NCI-H1436 treated with DMSO at 0.1 percent for 48 hours (cell line): Measurements from ENCODE around the gene LRRC28.
"Not testable (repeated sequence)": the region's sequence is repeated elsewhere in the genome, so short reads cannot be mapped to it uniquely, and the experiment has no call there.

Experiments used
- DNase-seq: peaks from one replicate; lab custom pipeline; 2025; lab: John Stamatoyannopoulos, UW

Gene LRRC28

DNA sequence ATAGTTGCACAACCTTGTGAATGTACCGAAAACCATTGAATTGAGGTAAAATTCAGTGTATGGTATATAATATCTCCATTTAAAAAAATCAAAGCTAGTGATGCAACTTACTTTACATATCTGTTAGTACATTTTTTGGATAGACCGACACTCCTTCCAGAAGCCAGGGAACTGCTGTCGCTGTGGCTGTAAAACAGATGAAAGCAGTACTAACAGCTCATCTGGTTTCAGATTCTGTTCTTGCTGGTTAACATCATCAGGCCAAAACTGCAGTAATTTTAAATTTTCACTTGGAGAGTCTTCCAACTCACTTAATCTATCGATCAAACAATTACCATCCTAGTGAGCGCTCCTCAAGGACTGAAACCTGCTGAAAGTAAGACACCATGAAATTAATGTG lies 145.1 kb downstream of the LRRC28 start:
- DNase-seq: no peak

DNA sequence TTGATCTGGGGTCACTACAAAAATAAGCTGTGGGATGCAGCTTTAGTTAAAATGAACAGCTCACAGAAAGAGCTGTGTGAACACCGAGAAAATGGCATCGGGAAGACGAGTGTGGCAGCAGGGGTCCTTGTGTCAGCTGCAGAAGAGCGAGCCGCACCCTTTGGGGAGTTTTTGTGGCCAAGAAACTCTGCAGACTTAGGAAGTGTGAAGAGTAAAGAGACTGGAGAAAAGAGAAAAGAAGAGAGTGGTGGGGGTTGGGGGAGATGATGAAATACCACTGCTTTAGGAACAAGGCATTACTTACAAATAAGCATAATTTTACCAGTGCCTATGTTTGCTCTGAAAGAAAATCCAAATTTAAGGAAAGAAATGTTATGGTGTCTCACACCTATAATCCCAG lies 147.8 kb downstream of the LRRC28 start:
- no peak for DNase-seq

DNA sequence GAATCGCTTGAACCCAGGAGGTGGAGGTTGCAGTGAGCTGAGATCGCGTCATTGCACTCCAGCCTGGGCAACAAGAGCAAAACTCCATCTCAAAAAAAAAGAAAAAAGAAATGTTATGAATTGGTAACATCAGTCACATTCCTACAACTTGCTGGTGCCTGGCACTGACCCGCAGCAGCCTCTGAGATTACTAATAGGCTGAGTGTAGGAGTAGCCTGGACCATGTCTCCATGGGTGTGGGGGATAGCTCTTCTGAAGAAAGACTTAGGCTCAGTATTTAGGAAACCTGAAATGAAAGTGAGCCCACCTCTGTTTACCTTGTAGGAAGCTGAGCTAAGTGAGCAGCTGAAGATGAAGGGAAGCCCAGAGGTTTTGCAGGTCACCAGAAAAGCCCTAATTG lies 148.3 kb downstream of the LRRC28 start:
- no peak for DNase-seq

DNA sequence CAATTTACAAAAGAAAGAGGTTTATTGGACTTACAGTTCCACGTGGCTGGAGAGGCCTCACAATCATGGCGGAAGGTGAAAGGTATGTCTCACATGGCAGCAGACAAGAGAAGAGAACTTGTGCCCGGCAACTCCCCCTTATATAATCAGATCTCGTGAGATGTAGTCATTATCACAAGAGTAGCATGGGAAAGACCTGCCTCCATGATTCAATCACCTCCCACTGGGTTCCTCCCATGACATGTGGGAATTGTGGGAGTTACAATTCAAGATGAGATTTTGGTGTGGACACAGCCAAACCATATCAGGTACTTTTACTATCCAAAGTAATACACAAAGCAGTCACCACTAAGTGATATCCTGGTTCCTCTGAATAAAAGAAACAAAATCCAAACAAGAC lies 149.9 kb downstream of the LRRC28 start:
- not testable (repeated sequence) for DNase-seq

DNA sequence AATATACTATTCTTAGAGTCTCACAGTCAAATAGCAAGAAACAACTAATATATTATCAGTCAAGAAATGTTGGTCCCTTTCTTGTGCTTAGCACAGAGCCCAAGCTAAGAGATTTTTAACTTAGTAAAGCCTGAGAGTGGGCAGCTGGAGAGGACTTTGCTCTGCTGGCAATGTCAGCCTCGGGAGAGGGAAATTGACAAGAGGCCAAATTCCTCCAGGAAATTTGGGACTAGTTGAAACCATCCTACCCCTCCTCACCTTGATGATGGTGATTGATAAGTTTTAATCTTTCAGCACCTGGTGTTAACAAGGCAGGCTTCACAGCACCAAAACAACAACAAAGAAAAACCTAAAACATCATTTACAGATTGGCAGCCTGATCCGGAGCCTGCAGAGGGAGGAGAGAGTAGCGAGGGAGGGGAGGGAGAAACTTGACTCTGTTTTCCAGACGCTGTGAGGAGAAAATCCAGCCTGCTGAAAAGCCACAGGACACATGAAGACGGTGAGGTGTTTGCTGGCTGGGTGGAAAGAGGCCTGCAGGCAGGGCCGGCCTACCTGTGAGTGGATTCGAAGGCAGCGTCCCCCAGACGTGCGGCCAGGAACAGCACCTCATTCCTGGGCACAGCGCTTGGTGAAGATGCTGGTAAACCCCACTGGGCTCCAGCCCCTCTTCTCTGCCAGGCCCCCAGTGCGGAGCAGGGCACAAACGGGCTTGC lies 150.9 kb downstream of the LRRC28 start:
- no peak for DNase-seq

DNA sequence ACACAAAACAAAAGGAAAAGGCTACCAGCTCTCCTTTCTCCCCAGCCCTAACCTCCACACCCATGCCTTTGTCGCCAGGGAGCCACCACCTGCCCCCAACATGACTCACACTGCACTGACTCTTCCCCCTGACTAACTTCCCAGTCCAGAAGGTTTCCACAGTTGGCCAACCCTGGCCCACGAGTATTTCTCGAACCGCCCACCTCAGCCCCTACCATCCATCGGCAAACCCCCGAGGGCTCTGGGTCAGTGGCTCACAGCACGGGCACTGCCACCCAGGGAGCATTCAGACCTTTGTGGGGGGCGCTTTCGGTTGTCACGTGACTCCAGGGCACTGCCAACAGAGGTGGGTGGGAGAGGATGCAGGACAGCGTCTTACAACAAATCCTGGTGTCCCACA lies 152.3 kb downstream of the LRRC28 start:
- no peak for DNase-seq

DNA sequence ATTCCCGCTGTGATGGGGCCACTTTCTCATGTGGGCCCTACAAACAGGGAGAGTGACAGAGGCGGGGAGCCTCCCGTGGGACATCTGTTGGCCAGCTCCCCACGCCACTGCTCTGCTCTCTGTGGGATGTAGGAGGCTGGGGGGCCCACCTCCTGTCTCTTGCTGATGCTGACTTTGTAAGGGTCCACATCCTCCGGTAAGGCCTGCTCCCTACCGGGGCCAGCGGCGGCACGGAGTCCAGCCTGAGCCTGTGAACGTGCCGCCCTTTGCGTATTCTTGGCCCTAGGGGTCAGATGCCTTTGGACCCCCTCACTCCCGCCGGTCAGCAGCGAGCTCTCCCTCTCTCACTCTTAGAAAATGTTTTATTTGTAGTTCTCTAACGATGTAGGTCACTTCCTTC lies 153.2 kb downstream of the LRRC28 start:
- no peak for DNase-seq

DNA sequence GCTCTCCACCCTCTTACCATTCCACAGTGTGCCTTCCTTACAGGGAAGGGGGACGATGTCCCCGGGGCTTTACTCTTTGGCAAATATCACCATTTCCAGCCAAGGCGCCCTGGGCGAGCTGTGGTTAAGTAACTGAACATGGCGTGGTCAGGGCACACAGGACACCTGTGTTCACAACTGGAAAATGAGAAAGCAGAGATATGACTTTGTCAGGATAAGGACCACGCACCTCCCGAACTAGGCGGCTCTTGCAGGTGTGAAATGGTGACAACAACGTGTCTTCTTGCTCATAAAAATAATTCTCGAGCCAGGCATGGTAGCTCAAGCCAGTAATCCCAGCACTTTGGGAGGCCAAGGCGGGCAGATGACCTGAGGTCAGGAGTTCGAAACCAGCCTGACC lies 154.8 kb downstream of the LRRC28 start:
- no peak for DNase-seq

DNA sequence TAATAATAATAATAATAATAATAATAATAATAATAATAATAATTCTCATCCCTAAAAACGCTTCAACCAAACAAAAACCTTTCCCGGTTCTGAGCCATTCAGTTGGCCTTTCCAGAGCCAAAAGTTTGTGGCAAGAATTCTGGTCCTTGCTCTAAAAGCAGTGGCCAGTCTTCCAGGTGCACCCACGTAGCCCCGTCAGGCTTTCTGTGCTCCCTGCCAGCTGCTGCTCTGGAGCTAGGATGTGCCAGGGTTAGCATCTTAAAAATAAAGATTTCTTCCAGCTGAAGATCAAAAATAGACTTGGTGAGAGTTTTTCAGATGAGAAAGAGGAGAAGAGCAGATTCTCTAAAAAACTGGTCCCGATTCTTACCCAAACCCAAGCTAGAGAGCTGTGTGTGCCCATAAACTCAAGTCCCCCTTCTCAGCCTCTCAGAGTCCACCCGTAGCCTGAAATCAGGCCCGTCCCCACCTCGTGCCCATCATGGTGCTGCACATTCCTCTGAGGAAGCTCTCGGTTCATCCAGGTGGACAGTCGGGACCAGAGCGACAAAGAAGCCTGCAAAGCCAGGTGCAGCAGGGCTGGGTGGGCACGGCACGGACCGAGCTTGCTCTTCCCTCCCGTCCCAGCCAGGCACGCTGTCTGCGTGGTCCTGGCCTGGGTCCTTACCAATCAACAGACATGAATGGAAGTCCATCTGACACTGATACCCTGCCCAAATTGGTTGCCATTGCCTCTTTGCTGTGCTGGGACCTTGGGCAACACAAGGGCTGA lies 155.6 kb downstream of the LRRC28 start:
- no peak for DNase-seq

DNA sequence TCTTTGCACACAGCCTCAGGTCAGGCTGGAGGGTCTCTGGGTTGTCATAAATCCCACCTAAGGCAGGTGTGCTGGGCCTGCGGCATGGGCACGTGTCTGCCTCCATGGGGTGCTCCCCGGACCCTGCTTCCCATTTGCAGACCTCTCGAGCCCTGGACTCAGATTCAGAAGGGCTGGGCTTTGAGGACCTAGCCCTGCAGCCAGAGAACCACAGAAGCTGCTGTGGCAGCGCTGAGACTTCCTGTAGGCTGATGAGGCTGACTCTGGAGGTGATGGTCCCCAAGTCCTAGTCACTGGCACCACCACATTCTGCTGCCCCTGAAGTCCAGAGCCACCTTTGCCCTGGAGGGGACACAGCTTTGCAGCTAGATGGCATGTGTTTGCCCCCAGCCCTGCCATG lies 156.4 kb downstream of the LRRC28 start:
- no peak for DNase-seq

DNA sequence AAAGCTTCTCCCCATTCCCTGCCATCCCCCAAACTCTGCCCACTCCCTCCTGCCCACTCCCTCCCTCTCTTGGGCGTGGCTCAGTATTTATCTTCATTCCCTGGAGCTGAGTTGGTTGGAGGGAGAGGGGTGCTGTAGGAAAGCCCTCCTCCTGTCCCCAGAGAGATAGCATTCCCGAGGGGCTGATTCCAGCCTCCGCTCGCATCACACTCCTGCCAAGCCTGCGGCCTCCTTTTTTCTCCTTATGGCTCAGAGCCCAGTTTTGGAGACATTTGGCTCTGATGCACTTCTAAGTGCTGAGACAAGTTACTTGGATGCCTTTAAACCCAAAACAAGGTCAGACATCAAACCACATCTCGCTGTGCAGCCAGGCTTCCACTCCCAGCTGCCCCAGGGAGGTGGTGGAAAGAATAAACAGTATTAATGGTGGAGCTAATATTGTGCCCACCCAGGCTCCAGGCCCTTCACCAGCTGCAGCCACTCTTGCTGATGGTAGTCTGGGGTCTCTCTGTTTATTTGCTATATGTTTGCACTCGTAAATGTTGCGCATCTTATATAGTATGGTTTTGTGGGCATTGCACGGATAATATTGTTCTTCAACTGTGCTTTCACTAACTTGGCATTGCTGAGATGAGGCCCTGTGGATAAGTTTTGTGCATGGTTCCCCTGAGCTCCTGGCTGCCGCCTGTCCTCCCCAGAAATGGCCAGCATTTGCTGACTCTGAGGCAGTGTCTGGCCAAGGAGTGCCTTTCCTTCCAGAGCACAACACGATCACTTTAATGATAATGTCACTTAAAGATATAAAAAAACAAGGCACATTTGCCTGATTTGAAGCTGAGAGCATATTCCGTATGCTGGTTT lies 157.2 kb downstream of the LRRC28 start:
- DNase-seq: no peak

DNA sequence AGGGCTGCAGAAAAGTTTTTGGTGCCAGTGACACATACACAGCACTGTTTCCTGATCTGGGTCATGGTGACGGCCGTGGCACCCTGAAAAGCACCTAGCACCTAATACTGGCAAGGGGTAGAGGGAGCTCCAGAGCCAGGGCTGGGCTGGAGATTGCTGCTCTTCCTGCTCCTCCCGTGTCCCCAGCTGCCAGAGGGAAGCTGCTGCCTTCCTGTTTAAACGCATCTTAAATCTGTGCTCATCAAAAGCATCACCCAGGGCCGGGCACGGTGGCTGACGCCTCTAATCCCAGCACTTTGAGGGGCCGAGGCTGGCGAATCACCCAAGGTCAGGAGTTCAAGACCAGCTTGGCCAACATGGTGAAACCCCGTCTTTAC lies 157.8 kb downstream of the LRRC28 start:
- DNase-seq: no peak

DNA sequence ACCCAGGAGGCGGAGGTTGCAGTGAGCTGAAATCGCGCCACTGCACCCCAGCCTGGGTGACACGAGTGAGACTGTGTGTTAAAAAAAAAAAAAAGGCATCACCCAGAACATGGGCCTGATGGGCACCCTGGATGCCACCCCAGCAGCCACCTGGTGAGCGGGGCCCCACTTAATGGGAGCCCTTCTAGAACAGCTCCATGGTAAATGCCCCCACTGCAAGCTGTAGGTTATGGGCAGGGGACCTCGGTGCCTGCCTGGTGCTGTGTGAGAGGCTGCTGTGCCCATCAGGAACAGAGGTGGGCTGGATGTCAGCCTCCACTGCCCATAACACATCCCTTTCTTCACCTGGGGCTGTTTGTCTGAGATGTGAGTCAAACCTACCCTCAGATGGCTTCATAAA lies 158.3 kb downstream of the LRRC28 start:
- no peak for DNase-seq

DNA sequence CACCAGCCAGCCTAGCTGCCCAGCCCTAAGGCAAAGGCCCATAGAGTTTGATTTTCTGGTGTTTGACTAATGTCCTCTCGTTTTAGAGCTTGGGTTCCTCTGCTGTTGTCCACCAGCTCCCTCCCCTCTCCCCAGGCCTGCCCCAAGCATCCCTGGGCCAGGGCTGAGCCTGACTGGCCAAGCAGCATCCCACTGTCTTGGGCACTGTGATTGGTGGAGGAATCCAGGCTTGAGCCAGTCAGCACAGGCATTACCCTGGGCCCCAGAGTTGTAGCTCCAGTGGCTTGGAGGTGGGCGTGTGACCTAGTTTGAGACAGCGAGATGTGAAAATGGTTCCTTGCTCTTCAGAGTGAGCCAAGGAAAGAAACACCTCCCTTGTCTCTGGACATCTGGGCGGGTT lies 159.2 kb downstream of the LRRC28 start:
- DNase-seq: no peak

DNA sequence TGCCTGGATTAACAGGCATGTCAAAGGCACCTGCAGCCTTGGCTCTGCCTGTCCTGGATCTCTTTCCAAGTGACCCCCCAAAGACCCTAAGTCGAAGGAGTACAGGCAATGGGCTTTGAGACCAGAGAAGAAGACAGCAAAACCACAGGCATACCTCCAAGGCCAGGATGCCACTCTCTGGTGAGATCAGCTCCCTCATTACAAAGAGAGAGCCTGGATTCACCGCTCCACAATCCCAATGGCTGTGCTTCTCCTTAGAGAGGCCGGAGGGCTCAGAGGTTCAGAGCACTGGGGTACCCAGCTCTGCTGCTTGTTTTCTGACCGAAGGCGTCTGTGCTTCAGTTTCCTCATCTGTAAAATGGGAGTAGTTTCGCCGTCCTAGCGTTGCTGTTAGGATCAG lies 160.0 kb downstream of the LRRC28 start:
- DNase-seq: no peak

DNA sequence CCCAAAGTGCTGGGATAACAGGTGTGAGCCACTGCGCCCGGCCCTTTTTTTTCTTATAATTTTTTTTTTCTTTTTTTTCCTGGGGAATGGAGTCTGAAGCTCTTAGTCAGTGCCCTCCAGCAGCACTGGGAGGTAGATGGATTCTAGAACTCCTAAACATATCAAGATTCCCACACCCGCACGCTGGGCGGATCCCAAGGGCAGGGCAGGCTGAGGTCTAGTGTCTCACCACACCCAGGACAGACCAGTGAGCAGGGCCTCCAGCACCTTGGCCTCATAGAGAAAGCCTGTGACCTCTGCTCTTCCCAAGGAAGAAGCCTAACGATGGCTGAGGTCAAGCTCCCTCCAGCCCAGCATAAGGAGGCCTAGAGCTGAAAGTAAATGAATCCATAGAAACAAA lies 160.8 kb downstream of the LRRC28 start:
- DNase-seq: no peak

DNA sequence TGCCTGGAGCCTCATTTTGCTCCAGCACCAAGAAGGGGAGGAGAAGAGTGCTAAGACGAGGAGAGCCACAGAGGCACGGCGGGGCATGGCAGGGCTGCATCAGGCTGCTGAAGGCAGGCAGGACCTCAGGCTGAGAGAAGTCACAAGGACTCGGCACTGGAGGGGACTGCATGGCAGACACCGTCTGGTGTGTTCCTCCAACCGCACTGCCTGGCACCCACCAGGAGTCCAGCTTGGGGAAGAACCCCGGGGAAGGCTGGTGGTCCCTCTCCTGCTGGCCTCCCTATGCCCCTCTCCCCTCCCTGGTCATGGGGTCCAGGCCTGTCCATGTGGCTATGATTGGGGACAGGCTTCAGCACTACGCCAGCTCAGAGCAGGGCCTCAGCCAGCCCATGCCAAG lies 161.3 kb downstream of the LRRC28 start:
- DNase-seq: no peak

DNA sequence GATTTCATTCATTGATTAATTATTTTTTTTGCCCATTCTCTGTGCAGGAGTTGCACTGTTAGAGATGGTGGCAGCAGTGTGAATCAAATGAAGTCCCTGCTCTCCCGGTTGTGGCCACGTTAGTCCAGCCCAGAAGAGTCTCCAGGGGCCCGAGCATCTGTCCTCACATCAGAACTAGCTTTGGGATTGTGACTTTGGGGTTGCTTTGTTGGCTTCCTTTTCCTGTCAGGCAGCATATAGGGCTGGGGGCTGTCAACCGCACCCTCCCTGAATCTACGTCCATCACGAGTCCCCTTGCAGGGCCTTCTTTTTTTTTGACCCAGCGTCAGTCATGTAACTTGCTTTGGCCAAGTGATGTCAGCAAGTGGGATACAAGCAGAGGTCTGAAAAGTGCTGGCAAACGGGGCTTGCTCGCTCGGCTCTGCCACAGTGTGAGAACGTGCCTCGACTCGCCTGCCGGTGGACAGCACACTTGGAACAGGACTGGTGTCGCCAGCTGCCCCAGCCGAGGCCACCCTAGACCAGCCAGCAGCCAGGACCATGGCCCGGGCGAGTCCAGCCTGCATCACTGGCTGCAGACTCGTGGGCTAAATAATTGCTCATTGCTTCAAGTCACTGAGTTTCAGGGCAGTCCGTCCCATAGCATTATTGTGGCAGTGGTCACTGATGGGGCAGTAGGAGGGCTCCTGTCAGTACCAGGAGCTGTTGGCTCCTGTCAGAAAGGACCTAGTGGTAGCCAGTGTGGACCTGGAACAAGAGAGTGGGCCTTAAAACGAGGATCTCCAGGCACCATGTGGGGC lies 162.9 kb downstream of the LRRC28 start:
- no peak for DNase-seq

DNA sequence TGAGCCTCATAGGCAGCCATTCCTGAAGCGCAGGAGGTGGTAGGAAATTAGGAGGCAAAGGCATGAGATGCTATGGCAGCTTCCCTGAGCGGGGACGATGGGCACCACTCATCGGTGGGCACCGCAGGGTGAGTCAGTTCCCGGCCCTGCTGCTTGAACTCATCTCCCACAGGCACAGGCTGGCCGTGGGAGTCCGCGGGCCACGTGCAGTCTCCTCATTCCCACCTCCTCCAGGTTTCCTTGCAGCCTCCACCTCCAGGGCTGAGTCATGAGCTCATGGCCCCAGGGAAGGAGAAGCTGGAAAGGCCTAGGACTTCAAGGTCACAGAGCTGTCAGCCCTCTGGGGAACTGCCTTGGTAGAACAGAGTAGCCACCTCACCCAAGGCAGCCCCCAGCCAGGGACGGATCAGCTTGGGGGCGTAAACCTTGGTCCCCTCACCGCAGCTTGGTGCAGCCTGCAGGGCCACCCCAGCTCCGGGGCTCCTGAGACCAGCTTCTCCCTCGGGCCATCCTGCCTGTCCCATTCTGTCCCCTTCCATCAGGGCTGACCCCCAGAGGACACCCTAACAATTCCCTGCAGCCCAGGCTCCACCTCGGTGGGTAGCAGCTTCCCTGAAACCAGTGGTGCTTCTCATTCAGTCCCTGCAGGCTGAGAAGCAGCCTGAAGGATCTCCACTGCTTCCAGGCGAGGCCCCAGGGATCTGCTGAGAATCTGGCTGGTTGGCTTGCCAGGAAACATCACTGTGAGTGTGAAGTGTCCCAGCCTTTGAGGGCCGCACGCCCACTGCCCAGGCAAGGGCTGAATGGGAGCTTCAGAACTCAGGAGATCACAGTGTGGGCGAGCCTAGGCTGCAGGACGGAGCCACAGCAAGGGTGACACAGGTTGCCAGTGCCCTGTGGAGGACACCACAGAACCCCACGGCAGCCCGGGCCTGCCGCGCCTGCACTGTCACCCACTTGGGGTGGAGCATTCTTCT lies 163.8 kb downstream of the LRRC28 start:
- DNase-seq: no peak
